HCT116 (cell line): ENCODE data around the gene TMEM138.

ENCODE experiments used
- ATF3 ChIP-seq: IDR thresholded peaks from 2 replicates; pipeline ENCODE4 v1.6.1; 2012
- CTCF ChIP-seq, 3 experiments: fragments of 200-600 bp in 1 of 3; sonication (generic) in 1 of 3; IDR thresholded peaks in 2 of 3; conservative IDR thresholded peaks in 1 of 3; 2 replicates each; pipeline ENCODE4 v1.5.1; 2012 to 2017; ENCODE audit warnings: low read depth in 2 of 3, low read length in 2 of 3, antibody characterized with exemption in 1 of 3, borderline replicate concordance in 1 of 3, control low read depth in 1 of 3, mild to moderate bottlenecking in 1 of 3, mixed read lengths in 1 of 3, mixed run types in 1 of 3, moderate library complexity in 1 of 3; ENCODE audit not compliant: insufficient read depth in 1 of 3
- EZH2 ChIP-seq: fragments of 200-600 bp; sonication (generic); IDR thresholded peaks from 2 replicates; pipeline ENCODE4 v1.6.1; 2017; ENCODE audit warnings: antibody characterized with exemption, mixed run types
- JUND ChIP-seq: IDR thresholded peaks from 2 replicates; pipeline ENCODE4 v1.6.1; 2012
- MAX ChIP-seq: IDR thresholded peaks from 2 replicates; pipeline ENCODE4 v1.6.1; 2012
- POLR2AphosphoS5 ChIP-seq: IDR thresholded peaks from 2 replicates; pipeline ENCODE4 v1.6.1; 2011; ENCODE audit warnings: mild to moderate bottlenecking, low read depth, low read length, moderate library complexity
- RAD21 ChIP-seq: IDR thresholded peaks from 2 replicates; pipeline ENCODE4 v1.6.1; 2012; ENCODE audit warnings: low read depth, mild to moderate bottlenecking
- TCF7L2 ChIP-seq: IDR thresholded peaks from 2 replicates; pipeline ENCODE4 v1.7.0; 2011; ENCODE audit warnings: borderline replicate concordance, inconsistent platforms; ENCODE audit not compliant: insufficient read depth, insufficient read length; ENCODE audit errors: extremely low read depth
- ZNF274 ChIP-seq: fragments of 200-500 bp; sonication (Bioruptor generic); IDR thresholded peaks from 2 replicates; pipeline ENCODE4 v1.6.1; 2014; ENCODE audit warnings: mild to moderate bottlenecking, low read depth, low read length, inconsistent platforms

- no peak for TF ChIP-seq CTCF (IDR thresholded peaks at IDR 0.05 in 2 of 3, conservative IDR thresholded peaks at IDR 0.05 in 1 of 3; ENCODE audit: borderline replicate concordance in 1 of 3, insufficient read depth in 1 of 3, low read depth in 2 of 3, low read length in 2 of 3)
- TF ChIP-seq POLR2AphosphoS5, result no peak
- TF ChIP-seq RAD21, result no peak
- no peak for TF ChIP-seq ZNF274
- no peak for TF ChIP-seq JUND
- TF ChIP-seq ATF3, result no peak
- TF ChIP-seq EZH2, result no peak
- TF ChIP-seq TCF7L2, result no peak
- TF ChIP-seq MAX, result no peak
These were observed 42.5 kb downstream of the TMEM138 start for GRCh38 chr11:61404641-61405040.
